Activated naive CD4-positive, alpha-beta T cell treated with anti-CD3 and anti-CD28 coated beads, Interleukin-2, amount 50 U/mL, for 72 hours (primary cell): Measurements from ENCODE around the gene CTBP1. TPM values are rescaled to one million over a fixed set of nuclear protein-coding genes. Genes with fewer than 3 reads are reported as not detected.
A peak's percentile ranks its signal among the peaks of the same experiment; 100 is the strongest.

Experiments used
- ATAC-seq, 2 donors: fragments of 150-1000 bp; cut with Tn5 transposase; 2 replicates each; pipeline ENCODE4 v1.10.0; 2021; ENCODE audit warnings: mild to moderate bottlenecking in 2 of 2, moderate library complexity in 2 of 2
- DNase-seq, 2 donors: peaks; one replicate each; pipeline ENCODE4 v3.0.0; 2021 to 2022; ENCODE audit warnings: low spot score in 2 of 2
- H3K27ac Mint-ChIP-seq, 2 donors: one replicate each; pipeline ENCODE4 v1.8.0; 2022; ENCODE audit warnings: mild to moderate bottlenecking in 2 of 2, mixed read lengths in 2 of 2
- H3K36me3 Mint-ChIP-seq, 2 donors: one replicate each; pipeline ENCODE4 v1.8.0; 2022; ENCODE audit warnings: mixed read lengths in 2 of 2
- H3K9me3 Mint-ChIP-seq, 2 donors: one replicate each; pipeline ENCODE4 v1.8.0; 2022; ENCODE audit warnings: mixed read lengths in 2 of 2
- total RNA-seq, 2 donors: library from RNA; stranded (reverse); gene quantifications; one replicate each; pipeline ENCODE4 v1.2.3, GENCODE V29; 2022

CTBP1 gene
- total RNA-seq, 2 donors from 2014 or later, result 74.7 to 177 TPM

DNA sequence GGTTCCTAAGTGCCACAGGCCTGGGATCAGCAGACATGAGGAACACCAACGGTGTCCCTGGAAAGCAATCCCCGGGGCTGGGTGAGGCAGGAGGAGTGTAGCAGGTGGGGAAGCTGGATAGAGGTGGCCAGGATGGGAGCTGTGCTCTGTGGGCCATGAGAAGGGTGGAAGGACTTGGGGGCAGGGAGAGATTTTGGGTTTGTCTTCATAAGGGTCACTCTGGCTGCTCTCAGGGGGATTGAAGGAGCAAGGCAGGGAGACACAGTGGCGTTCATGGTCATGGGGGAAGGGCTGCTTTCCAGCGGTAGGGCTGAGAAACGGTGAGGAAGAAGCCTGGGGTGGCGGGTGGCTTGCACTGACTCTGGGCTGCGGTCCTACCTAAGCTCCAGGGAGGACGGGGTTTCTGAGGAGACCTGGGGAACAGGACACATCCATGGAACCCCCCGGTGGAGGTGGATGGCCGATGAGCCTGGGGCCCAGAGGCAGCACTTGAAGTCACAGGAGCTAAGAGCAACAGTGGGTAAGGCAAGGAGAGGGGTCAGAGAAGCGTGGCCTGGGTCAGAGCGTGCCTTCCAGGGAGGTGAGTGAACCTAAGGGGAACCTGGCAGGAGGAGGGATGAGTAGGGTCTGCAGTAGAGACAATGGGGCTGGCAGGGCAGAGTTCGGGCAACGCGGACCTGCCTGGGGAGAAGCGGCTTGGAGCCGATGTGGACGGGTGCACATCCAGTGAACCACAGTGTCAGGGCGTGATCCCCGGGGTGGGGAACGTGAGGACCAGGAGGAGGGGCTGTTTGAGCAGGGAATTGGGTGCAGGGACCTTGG lies 12.4 kb upstream of the CTBP1 start:
- ATAC-seq (no peak), DNase-seq (no peak)
- H3K36me3 Mint-ChIP-seq, result peaks cover 0 to 27% of the 10 kb centered on the region in 2 donors
- peak overlapping the region in 1 of 2 donors; percentile 44 for H3K27ac Mint-ChIP-seq
- peaks cover 0 to 6% of the 10 kb centered on the region in 2 donors for H3K9me3 Mint-ChIP-seq

- Mint-ChIP-seq H3K9me3 (peaks cover 0 to 6% of the 10 kb centered on the region in 2 donors), H3K27ac (peak overlapping the region; percentile 44 to 51), H3K36me3 (peaks cover 0 to 27% of the 10 kb centered on the region in 2 donors)
- DNase-seq, result no peak
- peak in 1 of 2 donors; percentile 26 for ATAC-seq
Measured at GRCh38 chr4:1260418-1261106, 11.6 kb upstream of the CTBP1 start.

DNA sequence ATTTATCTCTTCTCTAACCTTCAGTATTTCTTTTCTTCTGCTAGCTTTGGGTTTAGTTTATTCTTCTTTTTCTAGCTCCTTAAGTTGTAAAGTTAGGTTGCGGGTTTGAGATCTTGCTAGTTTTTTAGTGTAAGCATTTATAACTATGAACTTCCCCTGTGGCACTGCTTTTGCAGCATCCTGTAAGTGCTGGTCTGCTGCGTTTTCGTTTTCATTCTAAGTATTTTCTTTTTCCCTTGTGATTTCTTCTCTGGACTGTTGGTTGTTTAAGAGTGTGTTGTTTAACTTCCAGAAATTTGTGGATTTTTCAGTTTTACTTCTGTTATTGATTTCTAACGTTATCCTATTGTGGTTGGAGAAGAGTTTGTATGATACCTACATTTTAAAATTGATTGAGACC lies 11.0 kb upstream of the CTBP1 start:
- Mint-ChIP-seq H3K36me3 (peaks cover 0 to 30% of the 10 kb centered on the region in 2 donors), H3K9me3 (peaks cover 0 to 6% of the 10 kb centered on the region in 2 donors), H3K27ac (peak overlapping the region; percentile 4 to 11)
- no peak for DNase-seq
- ATAC-seq, result peak in 1 of 2 donors; percentile 43

DNA sequence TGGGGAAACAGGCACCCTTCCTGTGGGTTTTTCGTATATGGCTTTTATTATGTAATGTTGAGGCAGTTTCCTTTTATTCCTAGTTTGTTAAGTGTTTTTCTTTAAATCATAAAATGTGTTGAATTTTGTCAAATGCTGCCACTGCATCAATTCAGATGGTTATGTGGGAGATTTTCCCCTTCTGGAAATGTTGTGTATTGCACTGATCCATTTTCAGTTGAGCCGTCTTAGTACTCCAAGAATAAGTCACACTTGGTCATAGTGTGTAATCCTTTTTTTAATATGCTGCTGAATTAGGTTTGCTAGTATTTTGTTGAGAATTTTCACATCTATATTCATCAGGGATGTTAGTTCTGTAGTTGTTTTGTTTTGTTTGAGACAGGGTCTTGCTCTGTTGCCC lies 9.5 kb upstream of the CTBP1 start:
- peaks cover 0 to 18% of the 10 kb centered on the region in 2 donors for H3K9me3 Mint-ChIP-seq
- H3K36me3 Mint-ChIP-seq, result peaks cover 0 to 45% of the 10 kb centered on the region in 2 donors
- no peak for DNase-seq
- no peak for ATAC-seq
- no peak overlapping the region for H3K27ac Mint-ChIP-seq

DNA sequence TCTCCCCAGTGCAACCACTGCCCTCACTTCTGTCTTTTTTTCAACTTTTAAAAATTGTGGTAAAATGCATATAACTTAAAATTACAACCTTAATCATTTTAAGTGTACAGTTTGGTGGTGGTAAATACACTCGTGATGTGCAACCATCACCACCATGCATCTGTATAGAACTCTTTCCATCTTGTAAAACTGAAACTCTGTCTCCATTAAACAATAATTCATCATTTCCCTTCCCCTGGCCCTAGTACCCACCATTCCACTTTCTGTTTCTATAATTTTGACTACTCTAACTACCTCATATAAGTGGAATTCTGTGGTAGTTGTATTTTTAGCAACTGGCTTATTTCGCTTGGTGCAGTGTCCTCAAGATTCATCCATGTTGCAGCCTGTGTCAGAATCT lies 6.8 kb upstream of the CTBP1 start:
- no peak for DNase-seq
- ATAC-seq, result peak; percentile 66 to 72
- Mint-ChIP-seq H3K27ac (peak overlapping the region in 1 of 2 donors; percentile 17), H3K9me3 (peaks cover 0 to 28% of the 10 kb centered on the region in 2 donors), H3K36me3 (peaks cover 7 to 73% of the 10 kb centered on the region in 2 donors)

GRCh38 chr4:1255151-1255550 lies 6.2 kb upstream of the CTBP1 start:
- DNase-seq (no peak), ATAC-seq (no peak)
- H3K9me3 Mint-ChIP-seq, result peaks cover 0 to 28% of the 10 kb centered on the region in 2 donors
- peaks cover 9 to 78% of the 10 kb centered on the region in 2 donors for H3K36me3 Mint-ChIP-seq
- H3K27ac Mint-ChIP-seq, result peak overlapping the region in 1 of 2 donors; percentile 17

- ATAC-seq (no peak), DNase-seq (no peak)
- H3K27ac Mint-ChIP-seq, result peak overlapping the region in 1 of 2 donors; percentile 35
- H3K9me3 Mint-ChIP-seq, result peaks cover 0 to 28% of the 10 kb centered on the region in 2 donors
- peaks cover 13 to 84% of the 10 kb centered on the region in 2 donors for H3K36me3 Mint-ChIP-seq
Measured at GRCh38 chr4:1253831-1254230, 4.9 kb upstream of the CTBP1 start.

DNA sequence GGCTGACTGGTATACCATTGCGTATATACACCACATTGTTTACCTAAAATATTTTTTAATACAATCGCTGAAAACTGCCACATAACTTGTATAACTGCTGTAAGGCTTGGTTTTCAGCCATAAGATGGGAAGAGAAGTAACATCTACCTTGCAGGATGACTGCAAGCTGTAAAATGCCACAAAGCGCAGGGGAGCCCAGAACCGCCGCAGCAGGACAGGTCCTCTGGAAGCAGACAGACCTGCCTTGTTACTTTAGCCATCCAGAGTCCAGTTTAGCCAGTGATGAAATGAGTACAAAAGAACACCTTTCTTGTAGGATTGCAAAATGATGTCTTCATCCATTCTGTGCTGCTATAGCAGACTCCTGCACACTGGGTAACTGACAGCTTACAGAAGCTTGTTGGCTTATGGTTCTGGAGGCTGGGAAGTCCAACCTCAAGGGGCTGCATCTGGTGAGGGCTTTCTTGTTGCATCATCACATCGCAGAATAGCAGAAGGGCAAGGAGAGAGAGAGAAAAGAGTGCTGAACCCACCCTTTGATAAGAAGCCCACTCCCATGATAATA lies 4.1 kb upstream of the CTBP1 start:
- Mint-ChIP-seq H3K27ac (peak overlapping the region; percentile 35 to 91), H3K36me3 (peaks cover 13 to 78% of the 10 kb centered on the region in 2 donors), H3K9me3 (peaks cover 0 to 28% of the 10 kb centered on the region in 2 donors)
- no peak for ATAC-seq
- DNase-seq, result no peak

DNA sequence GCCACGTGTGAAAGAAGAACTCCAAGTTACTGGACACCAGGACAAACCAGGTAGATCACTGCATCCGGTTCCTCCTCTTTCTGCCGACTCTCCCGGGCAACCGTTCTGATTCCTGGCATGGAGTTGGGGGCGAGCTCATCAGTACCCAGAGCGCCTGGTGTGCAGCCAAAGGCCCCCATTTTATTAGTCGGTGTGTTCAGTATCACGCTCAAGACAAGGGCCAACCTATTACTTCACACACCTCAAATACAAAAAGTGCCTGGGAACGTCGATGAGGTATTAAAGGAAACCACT lies 2.8 kb upstream of the CTBP1 start:
- Mint-ChIP-seq H3K9me3 (peaks cover 0 to 22% of the 10 kb centered on the region in 2 donors), H3K36me3 (peaks cover 17 to 69% of the 10 kb centered on the region in 2 donors), H3K27ac (peak overlapping the region in 1 of 2 donors; percentile 75)
- no peak for DNase-seq
- ATAC-seq, result no peak

GRCh38 chr4:1250921-1251772 lies 2.2 kb upstream of the CTBP1 start:
- DNase-seq (no peak), ATAC-seq (no peak)
- Mint-ChIP-seq H3K27ac (peak overlapping the region in 1 of 2 donors; percentile 94), H3K36me3 (peaks cover 22 to 64% of the 10 kb centered on the region in 2 donors), H3K9me3 (peaks cover 0 to 22% of the 10 kb centered on the region in 2 donors)

DNA sequence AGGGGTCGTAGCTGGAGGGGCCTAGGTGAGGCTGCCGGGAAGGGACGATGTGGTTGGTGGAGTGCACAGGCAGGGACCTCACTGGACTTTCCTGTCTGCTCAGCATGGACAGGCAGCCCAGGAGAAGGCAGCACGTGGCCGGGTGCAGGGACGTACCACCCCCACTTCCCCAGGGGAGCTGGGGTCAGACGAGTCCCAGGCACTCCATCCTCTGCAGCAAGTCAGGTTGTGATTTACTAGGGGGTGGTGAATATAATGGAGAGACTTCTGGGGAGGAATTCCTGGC lies 1.5 kb upstream of the CTBP1 start:
- Mint-ChIP-seq H3K36me3 (peaks cover 22 to 57% of the 10 kb centered on the region in 2 donors), H3K27ac (peak overlapping the region; percentile 91 to 98), H3K9me3 (peaks cover 0 to 22% of the 10 kb centered on the region in 2 donors)
- DNase-seq (no peak), ATAC-seq (no peak)

DNA sequence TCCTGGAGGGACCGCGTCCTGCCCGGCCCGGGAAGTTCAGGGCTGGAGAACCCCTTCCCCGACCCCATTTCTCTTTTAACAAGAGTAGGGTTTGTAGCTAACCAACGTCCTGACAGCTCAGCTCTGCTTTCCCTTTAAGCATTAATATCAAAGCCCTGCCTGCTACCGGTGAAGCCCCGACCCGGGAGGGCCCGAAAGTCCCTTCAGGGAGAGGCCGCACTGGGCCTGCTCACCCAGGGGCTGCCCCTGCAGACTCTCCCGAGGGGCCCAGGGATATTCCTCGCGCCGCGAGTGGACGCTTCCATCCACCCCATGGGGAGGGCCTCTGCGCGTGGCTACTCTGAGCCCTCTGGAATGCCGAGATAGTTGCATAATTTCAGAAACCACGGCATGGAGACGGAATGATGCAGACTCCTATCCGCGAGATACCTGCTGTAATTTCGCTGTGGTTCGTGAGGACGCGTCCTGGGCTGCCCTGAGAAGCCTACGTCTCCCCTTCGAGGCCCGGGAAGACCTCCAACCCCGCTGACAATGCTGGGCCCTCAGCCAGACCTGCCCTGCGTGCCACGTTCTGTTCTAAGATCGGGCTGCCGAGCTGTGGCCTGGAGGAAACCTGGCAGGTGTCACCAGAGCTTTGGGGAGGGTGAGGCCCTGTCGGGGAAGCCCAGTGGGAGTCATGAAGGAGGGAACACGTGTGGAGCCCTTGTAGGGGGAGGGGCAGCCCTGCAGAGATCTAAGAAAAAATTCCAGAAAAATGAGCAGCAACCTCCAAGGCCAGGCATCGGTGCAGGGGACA lies 999 bp upstream of the CTBP1 start:
- ATAC-seq (peak; percentile 0 to 74), DNase-seq (peak; percentile 53 to 88)
- peaks cover 22 to 54% of the 10 kb centered on the region in 2 donors for H3K36me3 Mint-ChIP-seq
- H3K27ac Mint-ChIP-seq, result peak overlapping the region; percentile 91 to 98
- peaks cover 0 to 22% of the 10 kb centered on the region in 2 donors for H3K9me3 Mint-ChIP-seq

DNA sequence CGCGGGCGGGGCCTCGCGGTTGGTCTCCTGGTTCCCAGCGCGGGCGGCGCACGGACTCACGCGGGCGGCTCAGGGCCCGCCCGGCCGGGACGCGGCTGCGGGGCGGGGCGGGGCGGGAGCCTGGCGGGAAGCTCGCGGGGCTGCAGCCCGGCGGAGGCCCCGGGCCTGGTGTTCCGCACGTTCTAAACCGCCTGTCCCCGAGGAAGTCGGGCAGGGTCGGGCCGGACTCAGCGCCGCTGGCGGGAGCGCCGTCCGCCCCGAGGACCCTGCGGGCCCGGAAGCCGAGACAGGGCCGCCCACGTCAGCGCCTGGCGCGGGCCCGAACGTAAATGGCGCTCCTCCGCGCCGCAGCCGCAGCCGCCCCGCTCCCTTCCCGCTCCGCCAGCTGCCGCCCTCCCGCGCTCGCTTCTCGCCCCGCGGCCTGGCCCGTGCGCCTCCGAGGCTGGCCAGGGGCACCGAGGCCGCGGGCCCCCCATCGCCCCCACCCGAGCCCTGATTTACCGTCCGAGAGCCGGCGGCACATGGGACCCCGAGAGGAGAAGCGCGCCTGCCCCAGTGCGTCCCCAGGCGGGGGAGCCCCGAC lies 309 bp upstream of the CTBP1 start:
- H3K9me3 Mint-ChIP-seq, result peaks cover 0 to 15% of the 10 kb centered on the region in 2 donors
- peak overlapping the region; percentile 91 to 98 for H3K27ac Mint-ChIP-seq
- H3K36me3 Mint-ChIP-seq, result peaks cover 22 to 47% of the 10 kb centered on the region in 2 donors
- ATAC-seq (peak; percentile 38 to 73), DNase-seq (peak; percentile 84)

DNA sequence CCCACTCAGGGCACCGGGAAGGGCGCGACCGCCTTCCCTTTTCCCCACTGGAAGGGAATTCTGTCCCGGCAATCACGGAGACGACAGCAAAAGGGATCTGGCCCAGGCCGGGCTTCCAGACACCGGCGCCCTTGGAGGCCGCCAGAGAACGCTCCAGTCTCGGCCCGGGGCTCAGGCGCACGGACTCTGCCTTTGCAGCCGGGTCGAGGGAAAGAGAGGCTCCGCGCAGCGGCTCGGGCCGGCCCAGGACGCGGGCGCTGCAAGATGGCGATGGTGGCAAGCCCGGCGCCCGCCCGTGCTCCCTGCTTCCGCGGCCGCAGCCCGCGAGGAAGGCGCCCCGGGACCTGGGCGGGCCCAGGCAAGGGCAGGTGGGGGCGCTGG lies 1.1 kb downstream of the CTBP1 start:
- H3K9me3 Mint-ChIP-seq, result peaks cover 0 to 5% of the 10 kb centered on the region in 2 donors
- H3K36me3 Mint-ChIP-seq, result peaks cover 22 to 33% of the 10 kb centered on the region in 2 donors
- DNase-seq (peak in 1 of 2 donors; percentile 70), ATAC-seq (peak in 1 of 2 donors; percentile 17)
- H3K27ac Mint-ChIP-seq, result peak overlapping the region in 1 of 2 donors; percentile 94
